ENCODE measurements around the gene HSP90AB1.

Gene HSP90AB1

GRCh38 chr6:44235891-44236516, 10.9 kb upstream of the HSP90AB1 start:
- DNase-seq (ENCODE audit: low read depth): no peak

- DNase-seq (ENCODE audit: low read depth): peak; percentile 59
Observed at GRCh38 chr6:44237021-44237812, 9.7 kb upstream of the HSP90AB1 start.

GRCh38 chr6:44237813-44238433, 9.0 kb upstream of the HSP90AB1 start:
- peak; percentile 62 for DNase-seq (ENCODE audit: low read depth)

GRCh38 chr6:44238687-44239350, 8.1 kb upstream of the HSP90AB1 start:
- no peak for DNase-seq (ENCODE audit: low read depth)

- DNase-seq (ENCODE audit: low read depth): no peak
Observed at GRCh38 chr6:44243345-44243744, 3.6 kb upstream of the HSP90AB1 start.

GRCh38 chr6:44245391-44245911, 1.4 kb upstream of the HSP90AB1 start:
- no peak for DNase-seq (ENCODE audit: low read depth)

GRCh38 chr6:44245912-44246662, 814 bp upstream of the HSP90AB1 start:
- peak; percentile 71 for DNase-seq (ENCODE audit: low read depth)

- DNase-seq (ENCODE audit: low read depth): peak; percentile 86
Observed at GRCh38 chr6:44247338-44248302, 719 bp downstream of the HSP90AB1 start.

- DNase-seq (ENCODE audit: low read depth): no peak
Observed at GRCh38 chr6:44248579-44248978, 1.7 kb downstream of the HSP90AB1 start.

- DNase-seq (ENCODE audit: low read depth): no peak
Observed at GRCh38 chr6:44249082-44249748, 2.3 kb downstream of the HSP90AB1 start.

GRCh38 chr6:44250067-44250717, 3.3 kb downstream of the HSP90AB1 start:
- no peak for DNase-seq (ENCODE audit: low read depth)

GRCh38 chr6:44250718-44251123, 3.8 kb downstream of the HSP90AB1 start:
- no peak for DNase-seq (ENCODE audit: low read depth)

GRCh38 chr6:44251576-44252524, 4.9 kb downstream of the HSP90AB1 start:
- DNase-seq (ENCODE audit: low read depth): no peak

GRCh38 chr6:44253307-44254101, 6.6 kb downstream of the HSP90AB1 start:
- no peak for DNase-seq (ENCODE audit: low read depth)

GRCh38 chr6:44254191-44255104, 7.5 kb downstream of the HSP90AB1 start:
- no peak for DNase-seq (ENCODE audit: low read depth)

GRCh38 chr6:44255105-44255808, 8.4 kb downstream of the HSP90AB1 start:
- DNase-seq (ENCODE audit: low read depth): no peak

All from stimulated activated CD8-positive, alpha-beta memory T cell treated with anti-CD3 and anti-CD28 coated beads, Interleukin-12 subunit alpha, Interleukin-12 subunit beta, amount 100 ng/mL, for 1 hour (primary cell).